Fibroblast of lung (primary cell): ENCODE measurements around the gene HERC2.

ENCODE experiments used
- CTCF ChIP-seq, 2 donors: IDR thresholded peaks in 1 of 2; conservative IDR thresholded peaks in 1 of 2; 1 replicate in 1 of 2; 2 replicates in 1 of 2; pipeline ENCODE4 v1.5.1; 2011 to 2012; ENCODE audit warnings: low read length in 2 of 2, control low read depth in 1 of 2, inconsistent platforms in 1 of 2, low read depth in 1 of 2, mild to moderate bottlenecking in 1 of 2
- EZH2 ChIP-seq: IDR thresholded peaks from 2 replicates; pipeline ENCODE4 v1.5.1; 2012; ENCODE audit warnings: low read length, control low read depth, mild to moderate bottlenecking; ENCODE audit errors: missing control alignments

DNA sequence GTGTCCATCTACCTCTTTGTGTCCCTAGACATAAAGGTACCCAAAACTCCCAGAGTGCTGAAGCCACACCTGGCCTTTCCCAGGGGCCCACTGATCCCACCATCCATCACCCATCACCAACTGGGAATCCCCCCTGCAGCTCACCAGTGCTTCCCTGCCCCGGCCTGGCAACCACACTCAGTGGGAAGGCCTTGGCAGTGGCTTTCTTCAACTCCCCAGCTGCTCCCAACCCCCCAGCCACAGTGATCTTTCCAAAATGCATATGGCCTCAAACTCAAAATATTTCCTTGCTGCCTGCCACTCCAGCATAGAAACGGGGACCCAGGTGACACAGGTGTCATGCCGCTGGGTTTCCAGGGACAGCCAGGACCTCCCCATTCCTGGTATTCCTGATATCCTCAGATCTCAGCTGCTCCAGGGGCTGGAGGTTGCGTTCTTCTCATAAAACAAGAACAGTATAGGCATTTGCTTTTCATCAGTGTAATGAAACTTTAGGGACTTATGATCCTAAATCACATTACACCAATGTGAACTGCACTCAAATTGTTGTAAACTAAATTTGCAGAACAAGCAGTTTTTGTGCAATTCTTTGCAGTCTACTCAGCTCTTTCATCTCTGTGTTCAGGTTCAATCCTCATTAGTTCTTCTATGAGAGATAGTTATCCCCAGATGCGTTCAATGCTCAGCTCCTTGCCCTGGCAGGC is 224.2 kb downstream of the HERC2 start:
- no peak for TF ChIP-seq CTCF (conservative IDR thresholded peaks at IDR 0.05 in 1 of 2, IDR thresholded peaks at IDR 0.05 in 1 of 2; ENCODE audit: low read depth in 1 of 2, low read length in 2 of 2)
- TF ChIP-seq EZH2: no peak
